GM12878 (cell line): ENCODE results near the gene F2RL3. TPM values are rescaled to one million over a fixed set of nuclear protein-coding genes. Genes with fewer than 3 reads are reported as not detected.

Experiments
- ATAC-seq: fragments of 200-7000 bp; cut with Tn5 transposase; 3 replicates; pipeline ENCODE4 v1.9.1; 2020; ENCODE audit warnings: mild to moderate bottlenecking, moderate library complexity
- BruUV-seq: library from RNA; stranded (reverse); fragments of 400-500 nt; replicated peaks from 2 replicates; lab custom pipeline; 2021; lab: Mats Ljungman, UMichigan
- CTCF ChIA-PET: fragments of 300-600 bp; sonication (Branson Sonifier 250); formaldehyde crosslinking; extraction: SDS; loops from one replicate; lab custom pipeline; 2021; ENCODE audit warnings: inconsistent platforms; lab: Yijun Ruan, JAX
- POLR2A ChIA-PET: fragments of 350-600 bp; formaldehyde crosslinking; extraction: SDS; loops from one replicate; lab custom pipeline; 2021; ENCODE audit warnings: inconsistent platforms; lab: Charles Lee
- RAD21 ChIA-PET: fragments of 300-600 bp; sonication (Branson Sonifier 250); formaldehyde crosslinking; loops from one replicate; lab custom pipeline; 2023; ENCODE audit warnings: antibody characterized with exemption; ENCODE audit not compliant: unreplicated experiment; lab: Charles Lee
- SMC1A ChIA-PET: fragments of 300-600 bp; sonication (Branson Sonifier 250); formaldehyde crosslinking; loops from one replicate; lab custom pipeline; 2023; ENCODE audit not compliant: unreplicated experiment, uncharacterized antibody; lab: Charles Lee
- DNase-seq: peaks from one replicate; pipeline ENCODE4 v3.0.0-alpha.2; 2011; ENCODE audit warnings: low read depth, low spot score
- FAIRE-seq: peaks from 3 replicates; lab custom pipeline; 2011; peaks lifted over from hg19 to GRCh38; lab: Jason Lieb, UNC
- H2AFZ ChIP-seq: 2 replicates; pipeline ENCODE4 v1.6.0; 2011; ENCODE audit warnings: low read depth, low read length, control low read depth; ENCODE audit not compliant: control insufficient read depth
- H3K27ac ChIP-seq: 2 replicates; pipeline ENCODE4 v1.5.1; 2011; ENCODE audit warnings: control low read depth; ENCODE audit not compliant: control insufficient read depth, insufficient read depth
- H3K27me3 ChIP-seq, 2 experiments: replicated peaks in 1 of 2; 2 replicates each; pipeline versions ENCODE4 v1.6.0 to v1.6.1; 2011; ENCODE audit warnings: low read length in 1 of 2; ENCODE audit not compliant: control insufficient read depth in 2 of 2, insufficient read depth in 2 of 2
- H3K36me3 ChIP-seq, 2 experiments: 2 replicates each; pipeline ENCODE4 v1.5.1; 2011; ENCODE audit warnings: low read length in 1 of 2; ENCODE audit not compliant: control insufficient read depth in 2 of 2, insufficient read depth in 2 of 2
- H3K4me1 ChIP-seq: 2 replicates; pipeline ENCODE4 v1.6.1; 2011; ENCODE audit warnings: mild to moderate bottlenecking, low read length, moderate library complexity, mixed read lengths; ENCODE audit not compliant: control insufficient read depth, insufficient read depth
- H3K4me2 ChIP-seq: 2 replicates; pipeline ENCODE4 v1.6.0; 2011; ENCODE audit warnings: control low read depth; ENCODE audit not compliant: control insufficient read depth, insufficient read depth
- H3K4me3 ChIP-seq: fragments of 200-600 bp; sonication (generic); 2 replicates; pipeline ENCODE4 v1.5.1; 2016
- H3K79me2 ChIP-seq: 2 replicates; pipeline ENCODE4 v1.6.0; 2011; ENCODE audit warnings: low read length; ENCODE audit not compliant: control insufficient read depth, insufficient read depth
- H3K9ac ChIP-seq: 2 replicates; pipeline ENCODE4 v1.8.0; 2011; ENCODE audit warnings: low read length, control low read depth, mixed read lengths; ENCODE audit not compliant: control insufficient read depth, insufficient read depth
- H3K9me3 ChIP-seq: replicated peaks from 3 replicates; pipeline ENCODE4 v1.5.1; 2011; ENCODE audit warnings: mild to moderate bottlenecking, low read length; ENCODE audit not compliant: control insufficient read depth, insufficient read depth
- H4K20me1 ChIP-seq: 2 replicates; pipeline ENCODE4 v1.6.0; 2011; ENCODE audit not compliant: control insufficient read depth, insufficient read depth
- BCL11A ChIP-seq: IDR thresholded peaks from 2 replicates; pipeline ENCODE4 v1.6.1; 2011; ENCODE audit warnings: low read depth, low read length
- CBFB ChIP-seq: IDR thresholded peaks from 2 replicates; pipeline ENCODE4 v1.6.1; 2016; ENCODE audit warnings: antibody characterized with exemption, low read depth
- CHD2 ChIP-seq: IDR thresholded peaks from 2 replicates; pipeline ENCODE4 v1.6.1; 2011; ENCODE audit warnings: low read depth, low read length, improper control_type of control experiment, borderline replicate concordance
- CREM ChIP-seq: IDR thresholded peaks from 2 replicates; pipeline ENCODE4 v1.6.1; 2014; ENCODE audit warnings: antibody characterized with exemption, low read depth
- GATAD2B ChIP-seq: fragments of 450-650 bp; conservative IDR thresholded peaks from 2 replicates; pipeline ENCODE4 v1.6.1; 2017; ENCODE audit warnings: low read depth, mild to moderate bottlenecking, moderate library complexity
- IKZF1 ChIP-seq: fragments of 450-650 bp; conservative IDR thresholded peaks from 2 replicates; pipeline ENCODE4 v1.6.1; 2017; ENCODE audit warnings: antibody characterized with exemption, mild to moderate bottlenecking
- NBN ChIP-seq: fragments of 450-650 bp; IDR thresholded peaks from 2 replicates; pipeline ENCODE4 v1.6.1; 2016
- PML ChIP-seq: IDR thresholded peaks from 2 replicates; pipeline ENCODE4 v1.6.1; 2012; ENCODE audit warnings: low read length, inconsistent platforms
- POLR2A ChIP-seq: IDR thresholded peaks from 2 replicates; pipeline ENCODE4 v1.6.1; 2011; ENCODE audit warnings: low read depth, mild to moderate bottlenecking, low read length
- POU2F2 ChIP-seq: IDR thresholded peaks from 3 replicates; pipeline ENCODE4 v1.6.1; 2011; ENCODE audit warnings: low read depth, mild to moderate bottlenecking, low read length, borderline replicate concordance
- SMARCA5 ChIP-seq: fragments of 450-650 bp; IDR thresholded peaks from 2 replicates; pipeline ENCODE4 v1.6.1; 2017; ENCODE audit warnings: mild to moderate bottlenecking
- WGBS: methylation state at CpG from one replicate; pipeline ENCODE4 v1.1.6; 2016; ENCODE audit warnings: low lambda C conversion rate; ENCODE audit not compliant: insufficient replicate concordance, insufficient coverage; ENCODE audit errors: missing lambda C conversion rate; 5-methylcytosine and 5-hydroxymethylcytosine counted together
- in situ Hi-C: fragments of 300-500 bp; cut with MboI; formaldehyde crosslinking; loops from 9 replicates; pipeline ENCODE4 v1.14.3; 2018; ENCODE audit warnings: mixed read lengths
- intact Hi-C: fragments of 100-400 bp; cut with micrococcal nuclease; formaldehyde crosslinking; loops from one replicate; pipeline ENCODE4 v1.14.2; 2022; ENCODE audit not compliant: unreplicated experiment
- polyA plus RNA-seq, 11 experiments: library from polyadenylated mRNA; depleted of rRNA in 4 of 11; unstranded in 6 of 11; stranded (reverse) in 5 of 11; fragments of >200 nt; fragmentation: Nextera tagmentation in 4 of 11; fragmentation: Illumina TruSeq in 1 of 11; extraction: Ambion mirVana in 4 of 11; extraction: Trizol in 1 of 11; gene quantifications; 1 replicate in 1 of 11; 2 replicates in 10 of 11; pipeline versions ENCODE4 v1.2.1 to v1.2.3, GENCODE V29; 2011 to 2016; ENCODE audit warnings: inconsistent platforms in 2 of 11, missing spikeins in 2 of 11, low read depth in 1 of 11
- total RNA-seq, 4 experiments: library from RNA; depleted of rRNA in 3 of 4; stranded (reverse); fragments of >200 nt in 3 of 4; fragmentation: Illumina TruSeq in 1 of 4; extraction: Trizol in 1 of 4; gene quantifications; 2 replicates each; pipeline versions ENCODE4 v1.2.1 to v1.2.3, GENCODE V29; 2013 to 2021
- TF ChIP-seq, protein P1 (sequence below): IDR thresholded peaks from 2 replicates; pipeline ENCODE4 v1.6.1; 2011; ENCODE audit warnings: low read depth, low read length, improper control_type of control experiment, borderline replicate concordance
- TF ChIP-seq, protein P2 (sequence below): fragments of 150-350 bp; IDR thresholded peaks from 2 replicates; pipeline ENCODE4 v1.6.1; 2016; ENCODE audit warnings: low read depth, low read length
- TF ChIP-seq, protein P3 (sequence below): IDR thresholded peaks from 2 replicates; pipeline ENCODE4 v1.6.1; 2011; ENCODE audit warnings: mild to moderate bottlenecking, low read depth, low read length, moderate library complexity; ENCODE audit not compliant: insufficient replicate concordance
- TF ChIP-seq, protein P4 (sequence below): IDR thresholded peaks from 2 replicates; pipeline ENCODE4 v1.6.1; 2011; ENCODE audit warnings: borderline replicate concordance, low read depth, mild to moderate bottlenecking, moderate library complexity, low read length; ENCODE audit not compliant: insufficient read depth, poor library complexity, severe bottlenecking

Gene F2RL3
- total and polyA plus RNA-seq, 10 of the 15 experiments (the other 5 are each of a cell fraction or from before 2014, with no cell fraction given) = 0.01 to 1.2 (median 0.29) TPM

DNA sequence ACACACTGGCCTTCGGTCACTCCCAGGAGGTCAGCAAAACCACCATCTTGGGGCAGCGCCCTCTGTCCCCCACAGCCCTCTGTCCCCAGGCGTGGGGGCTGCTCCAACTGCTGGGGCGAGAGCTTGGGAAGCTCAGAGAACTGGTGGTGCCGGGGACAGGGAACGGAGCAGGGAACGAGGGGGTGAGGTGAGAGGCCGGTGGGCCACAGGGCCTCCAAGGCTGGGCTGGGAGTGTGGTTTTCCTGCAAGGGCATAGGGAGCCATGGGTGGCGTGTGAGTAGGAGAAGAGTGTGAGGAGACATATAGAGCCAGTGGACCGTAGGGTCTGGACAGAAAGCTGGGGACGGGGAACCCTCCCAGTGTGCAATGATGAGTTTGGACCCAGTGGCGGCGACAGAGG lies 34.1 kb downstream of the F2RL3 start:
- no peaks in the 10 kb centered on the region for H3K4me1 ChIP-seq
- no peak overlapping the region for H3K4me3 ChIP-seq
- no peaks in the 10 kb centered on the region for H3K27me3 ChIP-seq
- TF ChIP-seq PML (no peak), IKZF1 (no peak), CHD2 (no peak), POLR2A (no peak), CREM (no peak), SMARCA5 (no peak), POU2F2 (no peak), GATAD2B (no peak), NBN (no peak), CBFB (no peak), BCL11A (no peak)
- TF ChIP-seq, protein P1, sequence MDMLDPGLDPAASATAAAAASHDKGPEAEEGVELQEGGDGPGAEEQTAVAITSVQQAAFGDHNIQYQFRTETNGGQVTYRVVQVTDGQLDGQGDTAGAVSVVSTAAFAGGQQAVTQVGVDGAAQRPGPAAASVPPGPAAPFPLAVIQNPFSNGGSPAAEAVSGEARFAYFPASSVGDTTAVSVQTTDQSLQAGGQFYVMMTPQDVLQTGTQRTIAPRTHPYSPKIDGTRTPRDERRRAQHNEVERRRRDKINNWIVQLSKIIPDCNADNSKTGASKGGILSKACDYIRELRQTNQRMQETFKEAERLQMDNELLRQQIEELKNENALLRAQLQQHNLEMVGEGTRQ = no peak
- TF ChIP-seq, protein P2, sequence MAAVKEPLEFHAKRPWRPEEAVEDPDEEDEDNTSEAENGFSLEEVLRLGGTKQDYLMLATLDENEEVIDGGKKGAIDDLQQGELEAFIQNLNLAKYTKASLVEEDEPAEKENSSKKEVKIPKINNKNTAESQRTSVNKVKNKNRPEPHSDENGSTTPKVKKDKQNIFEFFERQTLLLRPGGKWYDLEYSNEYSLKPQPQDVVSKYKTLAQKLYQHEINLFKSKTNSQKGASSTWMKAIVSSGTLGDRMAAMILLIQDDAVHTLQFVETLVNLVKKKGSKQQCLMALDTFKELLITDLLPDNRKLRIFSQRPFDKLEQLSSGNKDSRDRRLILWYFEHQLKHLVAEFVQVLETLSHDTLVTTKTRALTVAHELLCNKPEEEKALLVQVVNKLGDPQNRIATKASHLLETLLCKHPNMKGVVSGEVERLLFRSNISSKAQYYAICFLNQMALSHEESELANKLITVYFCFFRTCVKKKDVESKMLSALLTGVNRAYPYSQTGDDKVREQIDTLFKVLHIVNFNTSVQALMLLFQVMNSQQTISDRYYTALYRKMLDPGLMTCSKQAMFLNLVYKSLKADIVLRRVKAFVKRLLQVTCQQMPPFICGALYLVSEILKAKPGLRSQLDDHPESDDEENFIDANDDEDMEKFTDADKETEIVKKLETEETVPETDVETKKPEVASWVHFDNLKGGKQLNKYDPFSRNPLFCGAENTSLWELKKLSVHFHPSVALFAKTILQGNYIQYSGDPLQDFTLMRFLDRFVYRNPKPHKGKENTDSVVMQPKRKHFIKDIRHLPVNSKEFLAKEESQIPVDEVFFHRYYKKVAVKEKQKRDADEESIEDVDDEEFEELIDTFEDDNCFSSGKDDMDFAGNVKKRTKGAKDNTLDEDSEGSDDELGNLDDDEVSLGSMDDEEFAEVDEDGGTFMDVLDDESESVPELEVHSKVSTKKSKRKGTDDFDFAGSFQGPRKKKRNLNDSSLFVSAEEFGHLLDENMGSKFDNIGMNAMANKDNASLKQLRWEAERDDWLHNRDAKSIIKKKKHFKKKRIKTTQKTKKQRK = no peak
- TF ChIP-seq, protein P3, sequence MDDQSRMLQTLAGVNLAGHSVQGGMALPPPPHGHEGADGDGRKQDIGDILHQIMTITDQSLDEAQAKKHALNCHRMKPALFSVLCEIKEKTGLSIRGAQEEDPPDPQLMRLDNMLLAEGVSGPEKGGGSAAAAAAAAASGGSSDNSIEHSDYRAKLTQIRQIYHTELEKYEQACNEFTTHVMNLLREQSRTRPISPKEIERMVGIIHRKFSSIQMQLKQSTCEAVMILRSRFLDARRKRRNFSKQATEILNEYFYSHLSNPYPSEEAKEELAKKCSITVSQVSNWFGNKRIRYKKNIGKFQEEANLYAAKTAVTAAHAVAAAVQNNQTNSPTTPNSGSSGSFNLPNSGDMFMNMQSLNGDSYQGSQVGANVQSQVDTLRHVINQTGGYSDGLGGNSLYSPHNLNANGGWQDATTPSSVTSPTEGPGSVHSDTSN = no peak
- TF ChIP-seq, protein P4, sequence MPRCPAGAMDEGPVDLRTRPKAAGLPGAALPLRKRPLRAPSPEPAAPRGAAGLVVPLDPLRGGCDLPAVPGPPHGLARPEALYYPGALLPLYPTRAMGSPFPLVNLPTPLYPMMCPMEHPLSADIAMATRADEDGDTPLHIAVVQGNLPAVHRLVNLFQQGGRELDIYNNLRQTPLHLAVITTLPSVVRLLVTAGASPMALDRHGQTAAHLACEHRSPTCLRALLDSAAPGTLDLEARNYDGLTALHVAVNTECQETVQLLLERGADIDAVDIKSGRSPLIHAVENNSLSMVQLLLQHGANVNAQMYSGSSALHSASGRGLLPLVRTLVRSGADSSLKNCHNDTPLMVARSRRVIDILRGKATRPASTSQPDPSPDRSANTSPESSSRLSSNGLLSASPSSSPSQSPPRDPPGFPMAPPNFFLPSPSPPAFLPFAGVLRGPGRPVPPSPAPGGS = no peak
- no peak overlapping the region for H3K9ac ChIP-seq
- WGBS = 64% methylated on average over 13 of the region's 13 CpGs
- DNase-seq (no peak), FAIRE-seq (no peak), ATAC-seq (no peak)
- H3K79me2 ChIP-seq = no peaks in the 10 kb centered on the region
- RAD21 ChIA-PET = no interaction called here
- POLR2A ChIA-PET = no interaction called here
- H2AFZ ChIP-seq = no peak overlapping the region
- CTCF ChIA-PET = no interaction called here
- in situ Hi-C loops (no loop called here), intact Hi-C loops (no loop called here)
- BruUV-seq = no TSS peak
- H3K4me2 ChIP-seq = no peak overlapping the region
- SMC1A ChIA-PET = no interaction called here
- no peaks in the 10 kb centered on the region for H3K36me3 ChIP-seq
- no peaks in the 10 kb centered on the region for H4K20me1 ChIP-seq
- H3K27ac ChIP-seq = no peak overlapping the region
- H3K9me3 ChIP-seq = no peaks in the 10 kb centered on the region; the same call in 2 of the 3 replicates
